HG03196 (cell line): ENCODE results near the gene TMEM163.
"Not testable (repeated sequence)": the region's sequence is repeated elsewhere in the genome, so short reads cannot be mapped to it uniquely, and the experiment has no call there.

Experiments
- ATAC-seq: cut with Tn5 transposase; IDR thresholded peaks from one replicate; pipeline ENCODE4 v1.9.1; 2021; ENCODE audit not compliant: unreplicated experiment

TMEM163 gene

DNA sequence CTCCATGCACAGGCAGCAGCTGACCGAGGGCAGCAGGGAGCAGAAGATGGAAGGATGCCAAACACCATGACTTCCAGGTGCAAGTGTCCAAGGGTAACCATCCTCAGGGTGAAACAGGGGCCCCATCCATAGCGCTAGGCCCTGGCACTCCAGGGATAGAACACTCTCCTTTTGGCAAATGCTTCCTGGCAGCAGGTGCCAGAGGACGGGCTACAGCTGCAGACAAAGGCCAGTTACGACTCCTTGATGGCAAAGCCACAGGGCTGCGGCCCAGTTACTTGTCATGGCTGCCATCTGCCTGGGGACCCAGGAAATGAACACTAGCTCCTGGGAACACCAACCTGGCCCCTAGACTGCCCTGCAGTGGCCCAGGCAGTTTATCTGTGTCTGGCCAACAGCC, 178.8 kb downstream of the TMEM163 start:
- no peak for ATAC-seq

- no peak for ATAC-seq
These were observed 181.1 kb downstream of the TMEM163 start for GRCh38 chr2:134537702-134538101.

- no peak for ATAC-seq
These were observed 181.7 kb downstream of the TMEM163 start for GRCh38 chr2:134537121-134537520.

DNA sequence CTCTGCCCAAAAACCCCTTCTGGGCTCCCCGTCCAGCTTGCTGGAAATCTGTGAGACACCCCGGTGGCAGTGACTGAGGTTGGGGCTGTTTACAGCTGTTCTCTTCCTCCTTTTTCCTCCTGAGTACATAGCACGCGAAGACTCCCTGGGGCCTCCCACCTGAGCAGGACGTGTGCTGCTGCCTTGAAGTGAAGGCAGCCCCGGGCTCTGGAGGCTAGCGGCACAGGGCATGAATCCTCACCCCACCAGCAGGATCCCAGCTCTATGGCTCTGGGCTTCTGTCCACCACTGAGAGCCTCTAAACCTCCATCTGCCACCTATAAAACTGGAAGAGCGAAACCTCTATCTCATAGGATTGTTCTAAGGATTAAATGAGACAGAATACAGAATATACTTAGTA, 182.5 kb downstream of the TMEM163 start:
- ATAC-seq = no peak

DNA sequence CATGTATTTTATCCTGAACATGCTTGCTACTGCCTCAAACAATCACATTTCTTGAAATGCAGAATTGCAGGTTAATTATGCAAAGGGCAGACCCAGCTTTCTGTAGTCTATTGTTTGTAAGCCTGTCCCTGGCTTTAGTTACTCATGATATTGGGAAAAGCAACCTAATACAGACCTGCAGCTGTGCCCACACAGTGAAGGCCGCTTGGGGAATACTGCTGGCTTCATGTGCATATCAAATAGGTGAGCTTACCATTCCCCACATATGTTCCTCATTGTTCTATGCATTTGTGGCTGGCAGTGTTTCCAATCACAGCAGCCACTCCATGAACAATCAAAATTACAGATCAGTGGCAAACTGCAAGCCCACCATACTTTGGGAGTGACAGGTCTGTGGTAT, 186.3 kb downstream of the TMEM163 start:
- no peak for ATAC-seq

DNA sequence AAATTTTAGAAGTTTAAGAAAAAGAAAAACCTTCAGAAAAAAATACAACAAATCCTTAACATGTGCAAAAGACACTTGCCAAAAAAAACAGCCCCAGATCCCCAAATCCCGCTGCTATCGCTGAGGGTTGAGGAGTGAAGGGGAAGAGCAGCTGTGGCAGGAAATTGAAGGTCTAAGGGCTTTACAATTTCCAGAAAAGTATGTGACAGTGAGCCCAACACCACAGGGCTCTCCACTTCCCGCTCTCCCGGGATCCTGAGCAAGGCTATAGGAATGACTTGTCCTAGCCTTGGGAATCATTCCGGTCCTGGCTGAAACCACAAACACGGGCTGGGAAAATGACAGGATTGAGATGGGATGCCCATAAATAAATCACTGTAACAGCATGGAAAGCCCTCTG, 191.4 kb downstream of the TMEM163 start:
- ATAC-seq = no peak

DNA sequence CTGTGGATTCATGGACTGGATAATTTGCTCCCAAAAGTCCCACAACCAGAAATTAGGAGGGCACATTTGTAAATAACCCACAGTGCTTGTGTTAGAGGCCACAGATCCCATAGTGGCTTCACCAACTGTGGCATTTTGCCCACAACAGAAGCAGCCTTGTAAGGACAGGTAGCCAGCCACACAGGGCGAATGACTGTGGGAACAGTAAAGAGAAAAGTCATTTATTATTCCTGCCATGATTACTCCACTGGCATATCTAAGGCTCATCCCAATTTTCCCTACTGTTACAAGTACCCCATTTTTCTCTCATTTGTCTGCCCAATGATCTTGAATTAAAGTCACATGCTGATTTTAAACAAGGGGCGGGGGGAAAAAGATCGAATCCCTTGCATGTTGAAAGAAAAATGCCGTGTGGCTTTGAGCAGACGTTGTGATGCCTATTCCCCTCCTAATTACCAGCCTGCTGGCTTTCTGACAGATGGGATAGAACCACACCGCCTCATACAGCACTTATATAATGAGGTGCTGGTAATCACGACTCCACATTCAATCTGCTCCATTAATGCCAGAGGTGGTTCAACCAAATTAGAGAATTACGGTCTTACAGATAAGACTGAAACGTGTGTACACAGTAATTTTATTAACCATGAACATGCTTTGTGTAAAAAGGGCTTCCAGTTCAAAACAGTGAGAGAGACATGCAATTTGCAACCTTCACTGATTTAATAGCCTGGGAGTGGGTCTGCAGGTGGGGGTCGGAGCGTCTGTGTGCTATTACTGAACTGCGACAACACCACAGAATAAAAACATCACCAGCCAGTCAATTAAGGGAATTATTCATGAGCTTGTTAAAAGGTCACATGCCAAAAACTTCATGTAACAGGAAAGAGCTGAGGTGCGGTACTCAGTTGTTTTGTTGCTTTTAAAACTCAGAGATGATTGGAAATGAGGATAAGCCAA, 196.0 kb downstream of the TMEM163 start:
- no peak for ATAC-seq

- ATAC-seq = no peak
These were observed 200.7 kb downstream of the TMEM163 start for GRCh38 chr2:134518101-134518500.

GRCh38 chr2:134515137-134515536, 203.7 kb downstream of the TMEM163 start:
- no peak for ATAC-seq

GRCh38 chr2:134513465-134513804, 205.4 kb downstream of the TMEM163 start:
- no peak for ATAC-seq

GRCh38 chr2:134512734-134513464, 205.9 kb downstream of the TMEM163 start:
- no peak for ATAC-seq

- ATAC-seq = no peak
These were observed 210.4 kb downstream of the TMEM163 start for GRCh38 chr2:134508391-134508790.

GRCh38 chr2:134507697-134508096, 211.1 kb downstream of the TMEM163 start:
- ATAC-seq = no peak

- ATAC-seq = not testable (repeated sequence)
These were observed 211.6 kb downstream of the TMEM163 start for GRCh38 chr2:134507159-134507558.

DNA sequence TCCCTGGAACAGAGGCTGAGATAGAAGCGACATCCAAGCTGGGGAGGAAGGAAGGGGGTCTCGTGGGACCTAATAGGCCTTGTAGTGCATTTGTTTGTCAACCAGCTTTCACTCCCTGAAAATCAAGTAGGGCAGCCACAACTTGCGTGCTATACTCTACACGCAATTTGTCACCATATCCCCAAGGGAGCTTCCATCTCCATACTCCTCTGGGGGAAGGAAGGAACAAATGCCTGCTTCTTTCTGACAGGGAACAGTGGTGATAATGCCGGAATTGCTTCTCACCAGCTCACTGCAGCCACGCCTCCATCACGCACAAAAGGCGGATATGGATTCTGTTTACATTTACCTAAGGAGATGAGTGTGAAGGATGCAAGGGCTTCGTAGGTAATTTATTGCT, 213.4 kb downstream of the TMEM163 start:
- no peak for ATAC-seq

GRCh38 chr2:134504586-134505336, 214.0 kb downstream of the TMEM163 start:
- no peak for ATAC-seq

DNA sequence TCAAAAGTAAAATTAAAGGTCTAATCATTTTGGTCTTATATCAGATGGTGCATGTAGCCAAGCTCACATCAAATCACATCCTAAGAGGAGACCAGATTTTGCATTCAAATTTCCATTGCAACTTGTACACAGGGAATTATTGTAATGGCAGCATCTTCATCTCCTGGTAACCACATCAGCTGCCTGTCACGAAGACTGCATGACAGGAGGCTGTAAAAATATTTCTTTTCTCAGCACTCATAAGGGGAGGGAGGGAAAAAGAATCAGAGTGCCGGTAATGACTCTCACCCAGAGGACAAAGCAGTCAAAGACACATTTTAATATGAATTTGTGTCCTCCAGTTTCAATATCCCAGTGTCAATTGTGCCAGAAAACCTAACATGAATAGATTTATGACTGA, 216.7 kb downstream of the TMEM163 start:
- no peak for ATAC-seq

DNA sequence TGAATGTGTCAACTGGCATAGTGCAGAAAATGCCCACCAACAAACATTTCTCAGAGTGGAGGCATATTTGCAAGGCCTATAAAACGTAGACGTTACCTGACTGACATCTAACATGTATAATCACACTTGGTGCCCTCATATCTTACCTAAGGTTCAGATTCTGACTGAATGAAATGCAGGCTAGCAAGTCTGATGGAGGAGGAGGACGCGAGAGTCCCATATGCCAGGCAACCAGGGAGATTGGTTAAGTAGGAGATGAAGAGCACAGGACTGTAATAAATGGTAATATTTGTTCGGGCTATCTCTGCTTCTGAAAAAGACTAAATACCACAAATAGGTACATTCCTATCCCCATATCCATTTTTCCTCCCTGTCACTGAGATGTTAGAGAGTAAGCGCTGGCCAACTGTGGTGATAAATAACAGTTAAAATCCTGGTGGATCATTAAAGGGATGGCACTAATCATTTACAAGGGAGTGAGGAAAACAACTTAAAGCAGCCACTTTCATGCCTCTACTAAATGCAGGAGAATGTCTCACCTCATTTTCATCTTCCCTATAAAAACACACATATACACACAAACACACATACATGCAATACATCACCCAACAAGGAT, 217.2 kb downstream of the TMEM163 start:
- no peak for ATAC-seq

DNA sequence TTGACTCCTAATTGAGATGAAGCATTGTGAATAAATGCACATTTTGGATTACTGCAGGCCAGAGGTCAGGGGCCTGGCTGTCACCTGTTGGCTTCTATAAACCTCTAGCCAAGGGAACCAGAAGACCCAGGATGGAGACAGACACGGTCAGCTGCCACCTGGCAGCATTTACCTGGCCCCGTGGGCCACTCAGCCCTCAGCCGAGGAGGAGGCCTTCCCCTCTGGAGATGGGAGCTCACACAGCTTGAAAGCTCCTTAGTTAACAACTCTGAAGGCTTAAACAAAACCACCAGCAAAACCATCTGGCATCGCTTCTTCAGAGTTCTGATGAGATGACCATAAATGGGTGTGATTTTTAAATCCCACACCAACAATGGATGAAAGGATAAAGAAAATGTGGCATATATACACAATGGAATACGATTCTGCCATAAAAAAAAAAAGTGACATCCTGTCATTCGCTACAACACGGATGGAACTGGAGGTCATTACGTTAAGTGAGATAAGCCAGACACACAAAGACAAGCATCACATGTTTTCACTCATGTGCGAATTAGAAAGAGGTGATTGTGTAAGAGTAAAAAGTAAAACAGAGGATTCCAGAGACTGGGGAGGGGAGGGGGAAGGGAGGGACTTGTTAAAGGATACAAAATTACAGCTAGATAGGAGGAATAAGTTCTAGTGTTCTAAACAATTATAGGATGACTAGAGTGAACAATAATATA, 218.4 kb downstream of the TMEM163 start:
- no peak for ATAC-seq

GRCh38 chr2:134499307-134499926, 219.4 kb downstream of the TMEM163 start:
- ATAC-seq = no peak
